Keratinocyte (primary cell): Measurements from ENCODE around the gene GATAD2B.

Source experiments
- CTCF ChIP-seq, 3 experiments: IDR thresholded peaks in 1 of 3; conservative IDR thresholded peaks in 1 of 3; optimal IDR thresholded peaks in 1 of 3; 2 replicates in 2 of 3; 3 replicates in 1 of 3; pipeline versions ENCODE3 to v1.5.1; 2011; ENCODE audit warnings: low read length in 3 of 3, mild to moderate bottlenecking in 3 of 3, moderate library complexity in 2 of 3, control low read depth in 1 of 3, inconsistent platforms in 1 of 3; ENCODE audit not compliant: insufficient read depth in 2 of 3; ENCODE audit errors: extremely low read depth in 1 of 3
- EZH2 ChIP-seq: IDR thresholded peaks from one replicate; pipeline ENCODE4 v1.6.1; 2012; ENCODE audit warnings: inconsistent platforms, mild to moderate bottlenecking, low read length, moderate library complexity

DNA sequence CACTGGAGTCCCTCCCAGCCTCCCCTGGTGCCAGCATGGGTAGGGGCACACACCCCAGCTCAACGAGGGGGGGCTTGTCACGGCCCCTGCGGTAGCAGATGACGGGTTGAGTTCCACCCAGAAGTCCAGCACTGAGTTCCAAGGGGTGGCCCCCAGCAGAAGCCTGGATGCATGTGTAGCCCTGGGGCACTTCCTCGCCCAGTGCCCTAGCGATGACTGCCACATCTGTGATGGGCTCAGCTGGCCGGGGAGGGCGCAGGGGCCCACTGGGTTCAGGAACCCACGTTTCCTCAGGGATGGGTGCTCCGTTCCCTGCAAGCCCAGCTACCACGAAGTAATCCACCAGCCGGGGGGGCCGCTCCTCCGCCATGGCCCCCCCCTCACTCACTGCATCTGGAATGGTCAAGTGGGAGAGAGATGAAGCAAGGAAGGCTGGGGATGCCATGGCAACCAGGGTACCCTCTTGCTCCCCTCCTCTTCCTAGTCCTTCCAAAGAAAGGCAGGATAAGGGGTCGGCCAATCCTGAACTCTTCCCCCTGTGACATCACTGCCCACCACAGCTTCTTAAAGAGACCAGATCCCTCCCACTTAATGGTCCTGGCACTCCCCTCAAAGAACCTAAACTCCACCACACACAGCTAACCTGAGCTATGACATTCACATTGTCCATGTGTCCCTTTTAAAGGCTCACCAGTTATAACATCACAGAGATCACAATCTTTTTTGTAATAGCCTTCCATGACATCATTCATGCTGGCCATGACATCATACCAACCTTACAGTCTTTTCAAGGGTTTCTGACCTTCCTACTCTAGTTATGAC, 21.4 kb upstream of the GATAD2B start:
- TF ChIP-seq CTCF (optimal IDR thresholded peaks at IDR 0.05 in 1 of 3, IDR thresholded peaks at IDR 0.05 in 1 of 3, conservative IDR thresholded peaks at IDR 0.05 in 1 of 3; ENCODE audit: extremely low read depth in 1 of 3, insufficient read depth in 2 of 3, low read length in 3 of 3) (no peak), EZH2 (no peak)
